Mammary microvascular endothelial cell (primary cell): ENCODE data around the gene IPP. TPM values are rescaled to one million over a fixed set of nuclear protein-coding genes. Genes with fewer than 3 reads are reported as not detected.

Experiments
- total RNA-seq: library from RNA; depleted of rRNA; stranded (reverse); fragments of >200 nt; gene quantifications from 2 replicates; pipeline ENCODE4 v1.2.3, GENCODE V29; 2015

The IPP gene
- 3.8 and 4.3 TPM in 2 replicates for total RNA-seq

DNA sequence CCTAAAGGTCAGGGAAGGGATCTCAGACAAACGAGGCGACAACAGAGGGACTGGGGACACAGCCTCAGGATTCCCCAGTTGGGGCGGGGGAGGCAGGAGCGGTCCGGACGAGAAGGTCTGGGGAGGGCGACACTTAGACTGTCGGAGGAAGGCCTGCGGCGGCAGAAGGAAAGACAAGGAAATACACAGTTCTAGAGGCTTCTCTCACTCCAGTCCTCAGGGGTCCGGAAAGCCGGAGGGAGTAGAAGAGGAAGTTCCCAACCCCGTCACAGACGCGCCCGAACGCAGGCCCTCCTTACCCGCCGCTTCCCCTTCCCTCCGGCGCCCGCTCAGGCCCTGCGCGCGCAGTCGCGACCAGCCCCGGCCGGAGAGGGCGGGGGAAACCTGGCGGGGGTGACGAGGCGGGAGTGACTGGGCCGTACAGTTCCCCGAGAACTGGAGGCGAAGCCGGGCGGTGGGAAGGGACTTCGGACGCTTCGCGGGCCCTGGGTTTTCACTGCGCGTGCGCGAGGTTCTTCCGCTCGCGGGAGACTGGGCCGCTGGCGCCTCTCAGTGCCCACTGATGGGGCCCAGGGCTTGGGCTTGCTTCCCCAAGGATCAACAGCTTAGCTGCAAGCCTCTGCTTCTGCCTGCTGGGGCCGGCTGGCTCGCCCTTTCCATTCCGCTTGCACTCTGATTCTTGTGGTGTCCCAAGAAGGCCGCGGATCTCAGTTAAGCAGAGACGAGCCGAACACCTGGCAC lies at the start of gene IPP:
Gene IPP (minus strand): TSS at position 356 of the 741 bp plus-strand sequence. CDS start 4,242 bp downstream, outside the sequence.

DNA sequence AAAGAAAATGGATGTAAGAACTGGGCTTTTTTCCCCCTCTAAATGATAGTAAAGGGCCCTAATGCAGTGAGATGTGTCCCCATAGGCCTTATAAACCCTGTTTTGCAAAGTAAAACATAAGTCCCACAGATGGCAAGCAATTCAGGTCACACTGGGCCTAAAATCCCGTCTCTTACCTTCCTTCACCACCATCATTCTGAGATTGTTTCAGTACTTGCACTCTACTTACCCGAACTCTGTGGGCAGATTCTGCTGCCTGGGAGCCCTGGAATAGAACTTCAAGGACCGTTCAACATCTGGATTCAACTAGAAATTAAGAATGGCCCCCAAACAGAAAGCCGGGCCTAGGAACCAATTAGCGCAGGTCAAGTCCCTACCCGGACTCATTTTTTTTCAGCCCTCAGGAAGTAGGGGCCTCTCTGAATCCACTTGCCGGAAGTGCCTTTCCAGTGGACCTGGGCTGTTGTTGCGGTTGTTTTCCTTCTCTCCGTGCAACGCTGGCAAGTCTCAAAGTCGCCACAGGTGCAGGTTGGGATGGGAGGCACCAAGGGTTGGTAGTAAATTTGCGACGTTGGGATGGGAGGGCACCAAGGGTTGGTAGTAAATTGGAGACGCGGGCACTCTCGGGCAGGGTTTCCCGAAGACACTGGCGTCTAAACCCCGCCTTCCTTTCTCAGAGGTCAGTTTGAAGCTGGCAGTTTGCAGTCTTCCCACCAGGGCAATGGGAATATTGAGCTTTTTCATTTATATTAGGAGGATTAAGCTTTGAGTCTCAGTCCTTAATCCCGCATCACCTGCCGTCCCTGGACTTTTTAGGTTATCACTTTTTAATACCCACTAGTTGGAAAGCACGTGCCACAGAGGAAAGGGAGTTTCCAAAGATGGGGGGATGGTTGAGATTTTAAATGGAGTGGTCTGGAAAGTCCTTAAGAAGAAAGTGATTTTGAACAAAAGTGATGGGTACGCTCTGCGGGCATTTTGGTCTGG lies 62.4 kb downstream of the IPP start, which contains the start of gene TMEM69:
Gene TMEM69 (plus strand): TSS at position 428 of the 987 bp plus-strand sequence. CDS start 2,888 bp downstream, outside the sequence.

DNA sequence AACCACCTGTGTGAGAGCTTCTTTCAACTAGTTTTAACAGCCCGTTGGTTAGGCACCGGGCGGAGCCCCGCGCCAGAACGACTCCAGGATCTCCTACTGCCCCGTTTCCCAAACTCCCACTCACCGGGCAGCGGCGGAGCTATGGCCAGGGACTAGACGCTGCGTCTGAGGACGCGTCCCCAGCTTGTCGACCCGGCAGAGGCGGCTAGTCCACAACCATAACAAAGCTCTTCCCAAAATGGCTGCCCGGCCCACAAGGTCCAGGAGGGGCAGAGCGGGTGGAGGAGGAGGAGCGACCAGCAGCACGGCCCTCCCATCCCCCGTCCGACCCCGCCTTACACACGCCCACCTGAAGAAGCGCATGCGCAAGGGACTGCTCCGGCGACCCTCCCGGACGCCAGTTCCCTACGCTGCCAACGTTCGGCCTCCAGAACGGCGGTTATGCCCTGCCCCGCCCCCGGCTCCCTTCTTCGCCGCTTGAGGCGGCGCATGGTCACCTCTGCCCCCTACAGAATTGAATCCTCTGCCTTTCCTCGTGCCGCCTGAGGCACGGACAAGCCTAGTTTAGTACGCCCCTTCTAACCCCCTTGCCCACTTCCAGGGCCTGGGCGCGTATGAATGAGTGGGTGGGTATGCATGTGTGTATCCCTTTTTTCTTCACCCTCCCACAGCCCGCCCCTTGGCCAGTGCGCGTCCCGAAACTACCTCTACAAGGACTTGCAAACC lies 64.0 kb downstream of the IPP start, which contains the start of gene GPBP1L1:
Gene GPBP1L1 (minus strand): TSS at position 246 of the 726 bp plus-strand sequence. CDS start 27,446 bp downstream, outside the sequence.

Other genes starting within 250 kb of the IPP start
- 826 and 830 TPM in 2 replicates for gene PRDX1, start 228.8 kb downstream of the IPP start, total RNA-seq
- gene AKR1A1, start 199.8 kb downstream of the IPP start, total RNA-seq, result 106 and 117 TPM in 2 replicates
- gene NASP, start 166.6 kb downstream of the IPP start, total RNA-seq, result 71.8 and 90.8 TPM in 2 replicates
- 0.07 and 0.10 TPM in 2 replicates for gene CCDC17, start 126.6 kb downstream of the IPP start, total RNA-seq
- gene GPBP1L1, start 64.1 kb downstream of the IPP start, total RNA-seq, result 59.8 and 65.2 TPM in 2 replicates
- gene TMEM69, start 62.5 kb downstream of the IPP start, total RNA-seq, result 40.4 and 62.2 TPM in 2 replicates
- 24.4 and 28.4 TPM in 2 replicates for gene MAST2, start 53.0 kb upstream of the IPP start, total RNA-seq